Measurements from ENCODE around the gene TENM4. TPM values are rescaled to one million over a fixed set of nuclear protein-coding genes. Genes with fewer than 3 reads are reported as not detected.

The TENM4 gene
- total RNA-seq, 1 experiment from 2014 or later, result 0.39 TPM

- no peak for ATAC-seq
- Histone ChIP-seq H3K27me3 (ENCODE audit: control insufficient read depth, insufficient read depth, low read length) (peaks cover 2% of the 10 kb centered on the region; the same call in 1 of the 2 replicates), H3K4me1 (ENCODE audit: control insufficient read depth, insufficient read depth, low read length) (no peaks in the 10 kb centered on the region), H3K4me3 (ENCODE audit: low read depth in 2 of 2, low read length in 2 of 2) (no peak overlapping the region), H3K9me3 (ENCODE audit: control insufficient read depth, insufficient read depth, low read depth, low read length) (no peaks in the 10 kb centered on the region), H3K36me3 (ENCODE audit: control insufficient read depth, insufficient read depth, low read length) (no peaks in the 10 kb centered on the region), H3K27ac (ENCODE audit: low read length) (no peak overlapping the region)
- no peak for TF ChIP-seq POLR2AphosphoS5 (IDR thresholded peaks at IDR 0.05; ENCODE audit: low read depth, low read length)
- no peak for TF ChIP-seq CTCF (IDR thresholded peaks at IDR 0.05)
- TF ChIP-seq REST (IDR thresholded peaks at IDR 0.05; ENCODE audit: insufficient read depth in 1 of 2, low read depth in 2 of 2, low read length in 1 of 2), result no peak
- no peak for TF ChIP-seq TCF7L2 (IDR thresholded peaks at IDR 0.05; ENCODE audit: low read depth, low read length)
- no peak for TF ChIP-seq SIN3A (IDR thresholded peaks at IDR 0.05; ENCODE audit: borderline replicate concordance, insufficient read depth, low read depth, low read length)
- BruUV-seq (replicated peaks), result no TSS peak
- ChIA-PET CTCF (no interaction called here), POLR2A (no interaction called here)
- DNase-seq (ENCODE audit: low read depth, low spot score), result no peak
- in situ Hi-C loops (cut with HindIII; ENCODE audit: low pct_unique_long_range_greater_than_20kb, low sequenced_read_pairs), result no loop called here
- intact Hi-C loops (cut with micrococcal nuclease; ENCODE audit: unreplicated experiment), result no loop called here
Observed at GRCh38 chr11:78753297-78753696, 687.5 kb downstream of the TENM4 start.

- intact Hi-C loops (cut with micrococcal nuclease; ENCODE audit: unreplicated experiment) (no loop called here), in situ Hi-C loops (cut with HindIII; ENCODE audit: low pct_unique_long_range_greater_than_20kb, low sequenced_read_pairs) (no loop called here)
- no TSS peak for BruUV-seq (replicated peaks)
- TF ChIP-seq SIN3A (IDR thresholded peaks at IDR 0.05; ENCODE audit: borderline replicate concordance, insufficient read depth, low read depth, low read length) (no peak), CTCF (IDR thresholded peaks at IDR 0.05) (no peak), POLR2AphosphoS5 (IDR thresholded peaks at IDR 0.05; ENCODE audit: low read depth, low read length) (no peak), REST (IDR thresholded peaks at IDR 0.05; ENCODE audit: insufficient read depth in 1 of 2, low read depth in 2 of 2, low read length in 1 of 2) (no peak), TCF7L2 (IDR thresholded peaks at IDR 0.05; ENCODE audit: low read depth, low read length) (no peak)
- Histone ChIP-seq H3K9me3 (ENCODE audit: control insufficient read depth, insufficient read depth, low read depth, low read length) (no peaks in the 10 kb centered on the region), H3K4me3 (ENCODE audit: low read depth in 2 of 2, low read length in 2 of 2) (no peak overlapping the region), H3K27ac (ENCODE audit: low read length) (no peak overlapping the region), H3K27me3 (ENCODE audit: control insufficient read depth, insufficient read depth, low read length) (no peaks in the 10 kb centered on the region; the same call in 1 of the 2 replicates), H3K36me3 (ENCODE audit: control insufficient read depth, insufficient read depth, low read length) (no peaks in the 10 kb centered on the region), H3K4me1 (ENCODE audit: control insufficient read depth, insufficient read depth, low read length) (no peaks in the 10 kb centered on the region)
- ATAC-seq (no peak), DNase-seq (ENCODE audit: low read depth, low spot score) (no peak)
- POLR2A ChIA-PET, result no interaction called here
- CTCF ChIA-PET, result no interaction called here
Observed at GRCh38 chr11:78752494-78752893, 688.3 kb downstream of the TENM4 start.
